Mucosa of rectum (tissue), 2 donors: ENCODE data around the gene MSH3.

Experiments used
- H3K27ac ChIP-seq, 2 donors: one replicate each; pipeline ENCODE4 v1.7.0; 2013; ENCODE audit warnings: inconsistent platforms in 2 of 2, low read depth in 2 of 2, low read length in 2 of 2
- H3K27me3 ChIP-seq, 2 donors: one replicate each; pipeline ENCODE4 v1.7.0; 2013; ENCODE audit warnings: low read length in 2 of 2; ENCODE audit not compliant: control insufficient read depth in 2 of 2, insufficient read depth in 2 of 2
- H3K36me3 ChIP-seq, 2 donors: one replicate each; pipeline ENCODE4 v1.7.0; 2013; ENCODE audit warnings: low read length in 2 of 2; ENCODE audit not compliant: control insufficient read depth in 2 of 2, insufficient read depth in 2 of 2
- H3K4me1 ChIP-seq, 2 donors: one replicate each; pipeline ENCODE4 v1.7.0; 2013; ENCODE audit warnings: low read length in 2 of 2, mild to moderate bottlenecking in 1 of 2; ENCODE audit not compliant: control insufficient read depth in 2 of 2, insufficient read depth in 2 of 2
- H3K4me3 ChIP-seq, 2 donors: one replicate each; pipeline ENCODE4 v1.7.0; 2013; ENCODE audit warnings: low read length in 2 of 2
- H3K9ac ChIP-seq, 2 donors: one replicate each; pipeline ENCODE4 v1.7.0; 2013; ENCODE audit warnings: low read length in 2 of 2, low read depth in 1 of 2, mild to moderate bottlenecking in 1 of 2
- H3K9me3 ChIP-seq, 2 donors: one replicate each; pipeline ENCODE4 v1.7.0; 2013; ENCODE audit warnings: low read length in 2 of 2; ENCODE audit not compliant: control insufficient read depth in 2 of 2
- donor health status: healthy.
- donor health status: Normal muscosa, but diverticular disease.

The MSH3 gene

DNA sequence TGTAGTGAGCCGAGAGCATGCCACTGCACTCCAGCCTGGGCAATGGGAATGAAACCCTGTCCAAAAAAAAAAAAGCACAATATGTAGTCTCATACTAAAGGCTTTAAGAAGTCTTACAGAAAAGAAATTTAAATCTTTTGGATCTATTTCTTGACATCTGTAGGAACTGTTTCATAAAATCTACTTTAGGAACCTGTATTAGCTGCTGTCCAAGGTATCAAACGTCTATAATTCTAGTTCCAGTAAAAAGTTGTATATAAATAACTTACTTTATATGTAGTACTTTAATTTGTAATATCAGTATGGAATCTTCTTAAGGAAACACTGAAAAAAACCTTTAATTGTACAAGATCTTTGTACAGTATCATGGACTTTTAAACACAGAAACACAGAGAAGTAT is 199.0 kb downstream of the MSH3 start:
- H3K27me3 ChIP-seq, result no peaks in the 10 kb centered on the region
- H3K36me3 ChIP-seq, result peaks cover 6 to 15% of the 10 kb centered on the region in 2 donors
- peaks cover 0 to 1% of the 10 kb centered on the region in 2 donors for H3K9me3 ChIP-seq
- H3K4me3 ChIP-seq, result no peak overlapping the region
- no peaks in the 10 kb centered on the region for H3K4me1 ChIP-seq
- no peak overlapping the region for H3K9ac ChIP-seq
- no peak overlapping the region for H3K27ac ChIP-seq

GRCh38 chr5:80854583-80854982 is 200.1 kb downstream of the MSH3 start:
- peaks cover 3 to 10% of the 10 kb centered on the region in 2 donors for H3K36me3 ChIP-seq
- H3K27me3 ChIP-seq, result no peaks in the 10 kb centered on the region
- H3K4me3 ChIP-seq, result no peak overlapping the region

GRCh38 chr5:80860924-80861613 is 206.6 kb downstream of the MSH3 start:
- Histone ChIP-seq H3K4me1 (no peaks in the 10 kb centered on the region), H3K9ac (no peak overlapping the region), H3K36me3 (peaks cover 1 to 3% of the 10 kb centered on the region in 2 donors), H3K9me3 (no peaks in the 10 kb centered on the region), H3K27ac (no peak overlapping the region), H3K27me3 (no peaks in the 10 kb centered on the region), H3K4me3 (no peak overlapping the region)

More at GRCh38 chr5:80854583-80854982, 200.1 kb downstream of the MSH3 start:
- H3K9ac ChIP-seq, result no peak overlapping the region
- H3K4me1 ChIP-seq, result no peaks in the 10 kb centered on the region
- no peak overlapping the region for H3K27ac ChIP-seq
- H3K9me3 ChIP-seq, result no peaks in the 10 kb centered on the region

DNA sequence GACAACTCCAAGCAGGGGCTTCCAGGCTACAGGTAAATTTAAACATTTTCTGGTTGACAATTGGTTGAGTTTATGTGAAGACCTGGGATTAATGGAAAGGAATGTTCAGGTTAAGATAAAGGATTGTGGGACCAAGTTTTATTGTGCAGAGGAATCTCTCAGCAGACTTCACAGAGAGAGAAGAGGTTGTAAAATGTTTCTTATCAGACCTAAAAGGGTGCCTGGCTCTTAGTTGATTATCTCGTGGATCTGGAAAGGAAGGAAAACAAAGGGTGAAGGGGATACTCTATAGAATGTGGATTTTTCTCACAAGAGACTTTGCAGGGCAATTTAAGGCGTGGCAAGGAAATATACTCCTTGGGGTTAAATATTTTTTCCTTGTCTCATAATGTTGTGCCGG is 209.3 kb downstream of the MSH3 start:
- H3K9ac ChIP-seq, result no peak overlapping the region
- no peak overlapping the region for H3K27ac ChIP-seq
- H3K4me1 ChIP-seq, result no peaks in the 10 kb centered on the region
- H3K36me3 ChIP-seq, result peaks cover 5 to 8% of the 10 kb centered on the region in 2 donors
- no peaks in the 10 kb centered on the region for H3K27me3 ChIP-seq
- H3K4me3 ChIP-seq, result no peak overlapping the region
- no peaks in the 10 kb centered on the region for H3K9me3 ChIP-seq

- no peak overlapping the region for H3K4me3 ChIP-seq
Observed at GRCh38 chr5:80864109-80864508, 209.7 kb downstream of the MSH3 start.

DNA sequence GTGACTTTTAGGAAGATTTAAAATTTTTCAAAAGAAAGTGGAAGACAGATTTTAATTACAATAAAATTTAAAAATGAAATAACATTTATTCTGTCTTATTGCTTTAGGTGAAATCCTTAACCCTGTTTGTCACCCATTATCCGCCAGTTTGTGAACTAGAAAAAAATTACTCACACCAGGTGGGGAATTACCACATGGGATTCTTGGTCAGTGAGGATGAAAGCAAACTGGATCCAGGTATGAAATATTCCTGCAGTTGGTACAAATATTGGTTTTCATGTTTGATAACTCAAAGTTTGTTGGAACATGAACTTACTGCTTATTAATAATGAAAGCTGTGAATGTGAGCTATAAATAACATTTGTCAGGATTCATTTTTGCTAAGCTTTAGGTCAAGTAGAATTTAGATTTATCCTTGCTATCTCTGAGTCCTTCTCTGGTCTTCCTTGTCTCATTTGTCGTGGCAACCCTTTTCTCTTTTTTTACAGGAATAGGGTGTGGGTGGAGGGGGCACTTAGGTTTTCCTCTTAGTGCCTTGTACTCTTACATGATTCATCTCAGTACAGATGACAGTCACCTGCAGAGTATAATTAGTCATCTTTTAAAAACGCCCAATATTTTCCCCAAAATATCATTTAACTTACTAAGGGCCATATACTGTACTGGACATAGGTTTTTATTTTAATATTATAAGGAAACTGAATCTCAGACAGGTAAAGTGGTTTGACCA is 210.4 kb downstream of the MSH3 start:
- H3K9ac ChIP-seq, result no peak overlapping the region
- H3K9me3 ChIP-seq, result no peaks in the 10 kb centered on the region
- no peaks in the 10 kb centered on the region for H3K4me1 ChIP-seq
- H3K4me3 ChIP-seq, result no peak overlapping the region
- no peak overlapping the region for H3K27ac ChIP-seq
- H3K36me3 ChIP-seq, result peaks cover 5 to 8% of the 10 kb centered on the region in 2 donors
- no peaks in the 10 kb centered on the region for H3K27me3 ChIP-seq

More at GRCh38 chr5:80864109-80864508, 209.7 kb downstream of the MSH3 start:
- no peak overlapping the region for H3K9ac ChIP-seq
- H3K27me3 ChIP-seq, result no peaks in the 10 kb centered on the region
- H3K36me3 ChIP-seq, result peaks cover 5 to 8% of the 10 kb centered on the region in 2 donors
- H3K27ac ChIP-seq, result no peak overlapping the region
- H3K4me1 ChIP-seq, result no peaks in the 10 kb centered on the region
- H3K9me3 ChIP-seq, result no peaks in the 10 kb centered on the region

GRCh38 chr5:80865551-80865950 is 211.1 kb downstream of the MSH3 start:
- Histone ChIP-seq H3K9ac (no peak overlapping the region), H3K4me3 (no peak overlapping the region), H3K9me3 (no peaks in the 10 kb centered on the region), H3K4me1 (no peaks in the 10 kb centered on the region), H3K36me3 (peaks cover 5 to 8% of the 10 kb centered on the region in 2 donors), H3K27me3 (no peaks in the 10 kb centered on the region), H3K27ac (no peak overlapping the region)

DNA sequence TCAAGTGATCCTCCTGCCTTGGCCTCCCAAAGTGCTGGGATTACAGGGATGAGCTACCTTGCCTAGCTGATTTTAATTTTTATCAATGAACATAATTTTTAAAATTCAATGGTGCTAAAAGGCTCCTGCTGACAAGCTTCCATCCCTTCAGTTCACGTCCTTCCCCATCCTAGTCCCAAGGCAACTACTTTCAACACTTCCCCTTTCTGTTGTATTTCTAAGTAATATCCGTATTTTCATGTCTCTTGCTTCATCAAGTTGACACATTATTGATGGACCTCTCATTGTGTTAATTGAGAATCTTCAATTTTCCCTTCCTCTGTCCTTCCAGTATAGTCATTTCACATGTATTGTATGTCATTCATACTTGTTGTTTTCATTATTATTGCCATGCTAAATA is 211.9 kb downstream of the MSH3 start:
- Histone ChIP-seq H3K9me3 (no peaks in the 10 kb centered on the region), H3K9ac (no peak overlapping the region), H3K4me1 (no peaks in the 10 kb centered on the region), H3K36me3 (peaks cover 7 to 8% of the 10 kb centered on the region in 2 donors), H3K27me3 (no peaks in the 10 kb centered on the region), H3K4me3 (no peak overlapping the region), H3K27ac (no peak overlapping the region)

DNA sequence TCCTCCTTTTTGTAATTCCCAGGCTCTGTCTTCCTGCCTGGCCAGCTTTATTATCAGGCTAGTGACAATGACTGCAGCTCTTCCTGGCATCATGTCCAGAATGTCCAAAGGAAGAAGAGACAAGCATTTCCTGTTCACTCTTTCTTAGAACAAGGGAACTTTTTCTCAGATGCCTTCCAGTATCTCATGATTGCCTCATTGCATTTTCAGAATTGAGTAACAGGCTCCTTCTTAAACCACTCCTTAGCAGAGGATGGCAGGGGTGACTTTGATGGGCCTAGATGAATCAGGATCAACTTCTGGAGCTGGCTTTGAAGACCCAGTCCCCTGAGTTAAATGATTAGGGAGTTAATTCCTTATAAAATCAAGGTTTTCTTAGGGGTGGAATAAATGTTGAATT is 212.8 kb downstream of the MSH3 start:
- H3K36me3 ChIP-seq, result peaks cover 8 to 11% of the 10 kb centered on the region in 2 donors
- no peak overlapping the region for H3K27ac ChIP-seq
- H3K9me3 ChIP-seq, result no peaks in the 10 kb centered on the region
- no peak overlapping the region for H3K4me3 ChIP-seq
- H3K4me1 ChIP-seq, result no peaks in the 10 kb centered on the region
- no peaks in the 10 kb centered on the region for H3K27me3 ChIP-seq
- H3K9ac ChIP-seq, result no peak overlapping the region

- Histone ChIP-seq H3K9ac (no peak overlapping the region), H3K27me3 (no peaks in the 10 kb centered on the region), H3K4me3 (no peak overlapping the region), H3K9me3 (no peaks in the 10 kb centered on the region), H3K4me1 (no peaks in the 10 kb centered on the region), H3K36me3 (peaks cover 17 to 21% of the 10 kb centered on the region in 2 donors), H3K27ac (no peak overlapping the region)
Observed at GRCh38 chr5:80870442-80870841, 216.0 kb downstream of the MSH3 start.
